IMR-90 (cell line): Measurements from ENCODE around the gene CLPTM1L. TPM values are rescaled to one million over a fixed set of nuclear protein-coding genes. Genes with fewer than 3 reads are reported as not detected.

Source experiments
- ATAC-seq: fragments of 200-7000 bp; cut with Tn5 transposase; 2 replicates; pipeline ENCODE4 v1.9.1; 2020; ENCODE audit warnings: low read depth, mild to moderate bottlenecking, moderate library complexity
- BruUV-seq: library from RNA; stranded (reverse); fragments of 400-500 nt; replicated peaks from 2 replicates; lab custom pipeline; 2021; lab: Mats Ljungman, UMichigan
- CTCF ChIA-PET: fragments of 300-600 bp; formaldehyde crosslinking; extraction: SDS; loops from one replicate; lab custom pipeline; 2021; ENCODE audit warnings: antibody characterized with exemption; lab: Yijun Ruan, JAX
- POLR2A ChIA-PET: fragments of 300-600 bp; sonication (Branson Sonifier 250); formaldehyde crosslinking; loops from one replicate; lab custom pipeline; 2022; ENCODE audit warnings: antibody characterized with exemption; ENCODE audit not compliant: unreplicated experiment; lab: Charles Lee
- DNase-seq: peaks from one replicate; pipeline ENCODE4 v3.0.0; 2013
- H2AFZ ChIP-seq: replicated peaks from 2 replicates; pipeline ENCODE3; 2013; ENCODE audit warnings: low read length, mild to moderate bottlenecking; ENCODE audit not compliant: poor library complexity
- H2AK5ac ChIP-seq: 2 replicates; pipeline ENCODE4 v1.6.1; 2013; ENCODE audit warnings: low read depth, low read length, inconsistent platforms
- H2AK9ac ChIP-seq: replicated peaks from 2 replicates; pipeline ENCODE3; 2013; ENCODE audit warnings: mild to moderate bottlenecking, low read depth, low read length, moderate library complexity; ENCODE audit not compliant: poor library complexity
- H2BK120ac ChIP-seq: 2 replicates; pipeline ENCODE4 v1.6.1; 2013; ENCODE audit warnings: low read depth, low read length, inconsistent platforms
- H2BK15ac ChIP-seq: 3 replicates; pipeline ENCODE4 v1.6.1; 2013; ENCODE audit warnings: low read depth, low read length, inconsistent platforms
- H2BK20ac ChIP-seq: 2 replicates; pipeline ENCODE4 v1.6.1; 2013; ENCODE audit warnings: low read depth, mild to moderate bottlenecking, inconsistent platforms, low read length, moderate library complexity
- H2BK5ac ChIP-seq: 2 replicates; pipeline ENCODE4 v1.6.1; 2013; ENCODE audit warnings: mild to moderate bottlenecking, low read depth, low read length, inconsistent platforms; ENCODE audit not compliant: poor library complexity, severe bottlenecking
- H3K14ac ChIP-seq: replicated peaks from 2 replicates; pipeline ENCODE4 v1.6.1; 2013; ENCODE audit warnings: low read depth, low read length, inconsistent platforms
- H3K18ac ChIP-seq: 2 replicates; pipeline ENCODE4 v1.6.1; 2013; ENCODE audit warnings: low read depth, low read length, control low read depth
- H3K23ac ChIP-seq: 2 replicates; pipeline ENCODE4 v1.6.1; 2013; ENCODE audit warnings: low read depth, low read length, inconsistent platforms
- H3K27ac ChIP-seq: 2 replicates; pipeline ENCODE4 v1.5.1; 2013; ENCODE audit warnings: mild to moderate bottlenecking, control low read depth, low read length; ENCODE audit not compliant: insufficient read depth
- H3K27me3 ChIP-seq: 2 replicates; pipeline ENCODE4 v1.6.1; 2013; ENCODE audit warnings: low read length; ENCODE audit not compliant: control insufficient read depth, insufficient read depth
- H3K36me3 ChIP-seq: 2 replicates; pipeline ENCODE4 v1.6.1; 2013; ENCODE audit warnings: low read length, mixed read lengths; ENCODE audit not compliant: control insufficient read depth, insufficient read depth
- H3K4ac ChIP-seq: 2 replicates; pipeline ENCODE4 v1.6.1; 2013; ENCODE audit warnings: low read depth, low read length, inconsistent platforms
- H3K4me1 ChIP-seq: 2 replicates; pipeline ENCODE4 v1.6.1; 2013; ENCODE audit warnings: low read length, mixed read lengths; ENCODE audit not compliant: control insufficient read depth, insufficient read depth
- H3K4me2 ChIP-seq: 2 replicates; pipeline ENCODE4 v1.6.1; 2013; ENCODE audit warnings: low read depth, mild to moderate bottlenecking, control low read depth, low read length, moderate library complexity
- H3K4me3 ChIP-seq: 2 replicates; pipeline ENCODE4 v1.5.1; 2013; ENCODE audit warnings: low read depth, mild to moderate bottlenecking, control low read depth, low read length, moderate library complexity; ENCODE audit not compliant: insufficient read depth
- H3K56ac ChIP-seq: 2 replicates; pipeline ENCODE4 v1.6.1; 2013; ENCODE audit warnings: low read length, inconsistent platforms; ENCODE audit not compliant: insufficient read depth; ENCODE audit errors: extremely low read depth
- H3K79me1 ChIP-seq, 2 experiments: 2 replicates each; pipeline ENCODE4 v1.6.1; 2013; ENCODE audit warnings: low read length in 2 of 2, inconsistent platforms in 1 of 2, low read depth in 1 of 2
- H3K9ac ChIP-seq: 2 replicates; pipeline ENCODE4 v1.6.1; 2013; ENCODE audit warnings: low read depth, low read length, control low read depth
- H3K9me1 ChIP-seq: 2 replicates; pipeline ENCODE4 v1.6.1; 2013; ENCODE audit warnings: low read length, inconsistent platforms; ENCODE audit not compliant: insufficient read depth
- H3K9me3 ChIP-seq: 2 replicates; pipeline ENCODE4 v1.6.1; 2013; ENCODE audit warnings: low read length; ENCODE audit not compliant: control insufficient read depth, insufficient read depth
- H4K20me1 ChIP-seq: 2 replicates; pipeline ENCODE4 v1.6.1; 2013; ENCODE audit warnings: low read length, inconsistent platforms; ENCODE audit not compliant: insufficient read depth
- H4K5ac ChIP-seq: 2 replicates; pipeline ENCODE4 v1.6.1; 2013; ENCODE audit warnings: mild to moderate bottlenecking, low read depth, low read length, control low read depth
- H4K8ac ChIP-seq, 2 experiments: 2 replicates each; pipeline ENCODE4 v1.6.1; 2013; ENCODE audit warnings: low read depth in 2 of 2, low read length in 2 of 2, control low read depth in 1 of 2, inconsistent platforms in 1 of 2
- H4K91ac ChIP-seq: 2 replicates; pipeline ENCODE4 v1.6.1; 2013; ENCODE audit warnings: low read depth, low read length, inconsistent platforms; ENCODE audit not compliant: insufficient read depth
- CEBPB ChIP-seq: IDR thresholded peaks from 2 replicates; pipeline ENCODE4 v1.6.1; 2012; ENCODE audit warnings: low read depth, low read length, improper control_type of control experiment
- CHD1 ChIP-seq: IDR thresholded peaks from 2 replicates; pipeline ENCODE4 v1.6.1; 2012; ENCODE audit warnings: low read depth, low read length, improper control_type of control experiment
- MAZ ChIP-seq: IDR thresholded peaks from 2 replicates; pipeline ENCODE4 v1.6.1; 2012; ENCODE audit warnings: low read depth, mild to moderate bottlenecking, low read length, improper control_type of control experiment, moderate library complexity, borderline replicate concordance
- MXI1 ChIP-seq: IDR thresholded peaks from 2 replicates; pipeline ENCODE4 v1.6.1; 2012; ENCODE audit warnings: low read depth, mild to moderate bottlenecking, low read length, moderate library complexity, borderline replicate concordance
- NFE2L2 ChIP-seq: fragments of 150-350 bp; IDR thresholded peaks from 2 replicates; pipeline ENCODE4 v1.6.1; 2016; ENCODE audit warnings: low read depth, mild to moderate bottlenecking, low read length
- RAD21 ChIP-seq: IDR thresholded peaks from 2 replicates; pipeline ENCODE4 v1.6.1; 2012; ENCODE audit warnings: low read length, improper control_type of control experiment
- RFX5 ChIP-seq: IDR thresholded peaks from 2 replicates; pipeline ENCODE4 v1.8.0; 2012; ENCODE audit warnings: low read depth, mild to moderate bottlenecking, low read length, moderate library complexity
- WGBS, 2 experiments: methylation state at CpG; one replicate each; pipeline versions ENCODE4 v1.1.5 to v1.1.7; 2013; ENCODE audit warnings: missing lambda C conversion rate in 2 of 2; ENCODE audit not compliant: insufficient read length in 1 of 2; ENCODE audit errors: extremely low coverage in 2 of 2; 5-methylcytosine and 5-hydroxymethylcytosine counted together
- dilution Hi-C: fragments of 300-500 bp; cut with HindIII; formaldehyde crosslinking; loops from one replicate; pipeline ENCODE4 v1.14.3; 2018; ENCODE audit warnings: low sequenced_read_pairs; ENCODE audit not compliant: unreplicated experiment
- in situ Hi-C: fragments of 300-500 bp; cut with MboI; formaldehyde crosslinking; loops from 3 replicates; pipeline ENCODE4 v1.14.3; 2019; ENCODE audit warnings: low sequenced_read_pairs, inconsistent platforms, mixed read lengths
- intact Hi-C: fragments of 100-400 bp; cut with micrococcal nuclease; formaldehyde crosslinking; loops from 2 replicates; pipeline ENCODE4 v1.10.0; 2022
- polyA plus RNA-seq, 3 experiments: library from polyadenylated mRNA; depleted of rRNA; stranded (reverse); fragments of >200 nt; gene quantifications; 2 replicates each; pipeline ENCODE4 v1.2.3, GENCODE V29; 2012; ENCODE audit warnings: low replicate concordance in 1 of 3
- total RNA-seq: library from RNA; depleted of rRNA; stranded (reverse); fragments of >200 nt; gene quantifications from 2 replicates; pipeline ENCODE4 v1.2.3, GENCODE V29; 2012
- TF ChIP-seq, protein P1 (sequence below): conservative IDR thresholded peaks from 2 replicates; pipeline ENCODE4 v1.5.1; 2012; ENCODE audit warnings: mild to moderate bottlenecking, low read depth, low read length, improper control_type of control experiment
- TF ChIP-seq, protein P2 (sequence below): fragments of 150-350 bp; IDR thresholded peaks from 2 replicates; pipeline ENCODE4 v1.6.1; 2017; ENCODE audit warnings: mild to moderate bottlenecking, antibody characterized with exemption, low read length, low read depth

Gene CLPTM1L
- total and polyA plus RNA-seq, 2 of the 4 experiments (the other 2 are of a cell fraction), result 114 to 137 TPM

DNA sequence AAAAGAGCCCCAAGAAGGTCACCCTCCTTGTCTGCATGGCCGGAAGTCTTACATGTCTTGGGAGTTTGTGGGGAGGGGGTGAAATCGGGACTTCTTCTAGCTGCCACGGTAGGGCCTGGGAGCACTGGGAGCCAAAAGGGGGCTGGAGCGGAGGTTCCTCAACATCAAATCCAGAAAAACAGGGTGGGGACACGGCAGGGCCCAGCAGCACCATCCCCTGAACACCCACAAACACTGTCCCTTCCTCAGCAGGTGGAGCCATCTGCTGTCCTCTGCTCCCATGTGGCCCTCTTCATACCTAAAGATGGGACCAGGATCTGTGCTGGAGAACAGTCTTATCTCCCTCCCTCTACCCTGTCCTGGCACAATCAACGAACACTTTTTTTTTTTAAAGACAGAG is 52.8 kb downstream of the CLPTM1L start:
- TF ChIP-seq RFX5 (no peak), MAZ (no peak), MXI1 (no peak), CHD1 (no peak), RAD21 (no peak), NFE2L2 (no peak), CEBPB (no peak)
- TF ChIP-seq, protein P1, sequence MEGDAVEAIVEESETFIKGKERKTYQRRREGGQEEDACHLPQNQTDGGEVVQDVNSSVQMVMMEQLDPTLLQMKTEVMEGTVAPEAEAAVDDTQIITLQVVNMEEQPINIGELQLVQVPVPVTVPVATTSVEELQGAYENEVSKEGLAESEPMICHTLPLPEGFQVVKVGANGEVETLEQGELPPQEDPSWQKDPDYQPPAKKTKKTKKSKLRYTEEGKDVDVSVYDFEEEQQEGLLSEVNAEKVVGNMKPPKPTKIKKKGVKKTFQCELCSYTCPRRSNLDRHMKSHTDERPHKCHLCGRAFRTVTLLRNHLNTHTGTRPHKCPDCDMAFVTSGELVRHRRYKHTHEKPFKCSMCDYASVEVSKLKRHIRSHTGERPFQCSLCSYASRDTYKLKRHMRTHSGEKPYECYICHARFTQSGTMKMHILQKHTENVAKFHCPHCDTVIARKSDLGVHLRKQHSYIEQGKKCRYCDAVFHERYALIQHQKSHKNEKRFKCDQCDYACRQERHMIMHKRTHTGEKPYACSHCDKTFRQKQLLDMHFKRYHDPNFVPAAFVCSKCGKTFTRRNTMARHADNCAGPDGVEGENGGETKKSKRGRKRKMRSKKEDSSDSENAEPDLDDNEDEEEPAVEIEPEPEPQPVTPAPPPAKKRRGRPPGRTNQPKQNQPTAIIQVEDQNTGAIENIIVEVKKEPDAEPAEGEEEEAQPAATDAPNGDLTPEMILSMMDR, result no peak
- TF ChIP-seq, protein P2, sequence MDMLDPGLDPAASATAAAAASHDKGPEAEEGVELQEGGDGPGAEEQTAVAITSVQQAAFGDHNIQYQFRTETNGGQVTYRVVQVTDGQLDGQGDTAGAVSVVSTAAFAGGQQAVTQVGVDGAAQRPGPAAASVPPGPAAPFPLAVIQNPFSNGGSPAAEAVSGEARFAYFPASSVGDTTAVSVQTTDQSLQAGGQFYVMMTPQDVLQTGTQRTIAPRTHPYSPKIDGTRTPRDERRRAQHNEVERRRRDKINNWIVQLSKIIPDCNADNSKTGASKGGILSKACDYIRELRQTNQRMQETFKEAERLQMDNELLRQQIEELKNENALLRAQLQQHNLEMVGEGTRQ, result no peak
- intact Hi-C loops, result no loop called here

More for the DNA sequence above, 52.8 kb downstream of the CLPTM1L start:
- Histone ChIP-seq H3K9me1 (no peaks in the 10 kb centered on the region), H2BK5ac (no peak overlapping the region), H2BK15ac (no peak overlapping the region), H3K18ac (no peak overlapping the region), H4K5ac (no peak overlapping the region), H3K14ac (no peak overlapping the region), H3K4me1 (no peaks in the 10 kb centered on the region), H2BK120ac (no peak overlapping the region), H3K79me1 (no peaks in the 10 kb centered on the region), H4K20me1 (no peaks in the 10 kb centered on the region), H2BK20ac (no peak overlapping the region), H4K8ac (no peak overlapping the region), H3K27me3 (peaks cover 18% of the 10 kb centered on the region), H3K9ac (no peak overlapping the region), H3K4me3 (no peak overlapping the region), H2AK5ac (no peak overlapping the region), H3K56ac (no peak overlapping the region), H3K4ac (no peak overlapping the region), H3K27ac (no peak overlapping the region), H2AFZ (no peak overlapping the region), H2AK9ac (no peak overlapping the region), H3K4me2 (no peak overlapping the region), H3K9me3 (peaks cover 3% of the 10 kb centered on the region; the same call in 1 of the 2 replicates), H4K91ac (no peak overlapping the region), H3K36me3 (no peaks in the 10 kb centered on the region), H3K23ac (no peak overlapping the region)
- dilution Hi-C loops, result no loop called here
- no CpG with 5 or more reads among the region's 6 CpGs for WGBS, 2 experiments
- CTCF ChIA-PET, result no interaction called here
- POLR2A ChIA-PET, result no interaction called here
- in situ Hi-C loops, result no loop called here
- DNase-seq, result no peak
- BruUV-seq, result no TSS peak
- ATAC-seq, result no peak
